CD4-positive, alpha-beta T cell (primary cell): ENCODE measurements around the gene IL7R. TPM values are rescaled to one million over a fixed set of nuclear protein-coding genes. Genes with fewer than 3 reads are reported as not detected.

ENCODE experiments used
- ATAC-seq: fragments of 200-7000 bp; cut with Tn5 transposase; one replicate; pipeline ENCODE4 v1.10.0; 2022; ENCODE audit warnings: mild to moderate bottlenecking; ENCODE audit not compliant: poor library complexity
- CTCF ChIA-PET: fragments of 350-600 bp; sonication (Branson Sonifier 250); formaldehyde crosslinking; loops from one replicate; lab custom pipeline; 2021; ENCODE audit warnings: antibody characterized with exemption, inconsistent platforms; lab: Charles Lee
- POLR2A ChIA-PET: fragments of 350-600 bp; sonication (Branson Sonifier 250); formaldehyde crosslinking; loops from one replicate; lab custom pipeline; 2021; ENCODE audit warnings: antibody characterized with exemption, inconsistent platforms; lab: Charles Lee
- DNase-seq, 14 experiments: peaks; one replicate each; pipeline ENCODE4 v3.0.0-alpha.2; 2013 to 2020; ENCODE audit warnings: mixed read lengths in 2 of 14
- H3K27ac ChIP-seq, 2 donors: one replicate each; pipeline versions ENCODE4 v1.5.1 to v1.7.0; 2013; ENCODE audit warnings: low read length in 2 of 2, low read depth in 1 of 2, mild to moderate bottlenecking in 1 of 2
- H3K27me3 ChIP-seq, 2 experiments: 1 replicate in 1 of 2; 2 replicates in 1 of 2; pipeline versions ENCODE4 v1.6.1 to v1.7.0; 2013; ENCODE audit warnings: low read length in 2 of 2, control low read depth in 1 of 2, mild to moderate bottlenecking in 1 of 2, moderate library complexity in 1 of 2; ENCODE audit not compliant: insufficient read depth in 2 of 2, control insufficient read depth in 1 of 2
- H3K36me3 ChIP-seq: one replicate; pipeline ENCODE4 v1.6.1; 2013; ENCODE audit warnings: low read length, control low read depth; ENCODE audit not compliant: insufficient read depth
- H3K4me1 ChIP-seq: one replicate; pipeline ENCODE4 v1.6.1; 2013; ENCODE audit warnings: low read length, control low read depth; ENCODE audit not compliant: insufficient read depth
- H3K4me3 ChIP-seq: one replicate; pipeline ENCODE4 v1.5.1; 2013; ENCODE audit warnings: mild to moderate bottlenecking, low read length, moderate library complexity
- H3K9me3 ChIP-seq, 2 experiments: 1 replicate in 1 of 2; 2 replicates in 1 of 2; pipeline versions ENCODE4 v1.6.1 to v1.7.0; 2013; ENCODE audit warnings: low read length in 2 of 2, mild to moderate bottlenecking in 2 of 2, control low read depth in 1 of 2, moderate library complexity in 1 of 2; ENCODE audit not compliant: control insufficient read depth in 1 of 2, insufficient read depth in 1 of 2
- H3K27ac Mint-ChIP-seq: one replicate; pipeline ENCODE4 v1.8.0; 2020; ENCODE audit warnings: mixed read lengths
- H3K27me3 Mint-ChIP-seq: one replicate; pipeline ENCODE4 v1.8.0; 2021; ENCODE audit warnings: mixed read lengths
- H3K36me3 Mint-ChIP-seq: one replicate; pipeline ENCODE4 v1.8.0; 2021; ENCODE audit warnings: low read depth, mixed read lengths
- H3K4me1 Mint-ChIP-seq: one replicate; pipeline ENCODE4 v1.8.0; 2021; ENCODE audit warnings: low read depth, mixed read lengths
- H3K4me3 Mint-ChIP-seq: one replicate; pipeline ENCODE4 v1.8.0; 2020; ENCODE audit warnings: mild to moderate bottlenecking, mixed read lengths
- H3K9me3 Mint-ChIP-seq: one replicate; pipeline ENCODE4 v1.8.0; 2020; ENCODE audit warnings: mixed read lengths
- intact Hi-C, 2 experiments: fragments of 100-400 bp; cut with DNase I in 1 of 2; cut with micrococcal nuclease in 1 of 2; formaldehyde crosslinking; loops; one replicate each; pipeline versions ENCODE4 v1.15.1 to v1.9.0; 2023 to 2025; cut with DNase I, micrococcal nuclease
- total RNA-seq, 174 experiments: library from RNA in 2 of 174; stranded (reverse) in 2 of 174; gene quantifications; one replicate each; pipeline ENCODE4 v1.2.3 and lab custom pipeline; 2021 to 2026
- TF ChIP-seq, protein P1 (sequence below): fragments of 200-600 bp; IDR thresholded peaks from one replicate; pipeline ENCODE4 v1.8.0; 2022; ENCODE audit warnings: antibody characterized with exemption, mild to moderate bottlenecking

Gene IL7R
- total RNA-seq, 2 experiments from 2014 or later = 623 to 638 TPM

DNA sequence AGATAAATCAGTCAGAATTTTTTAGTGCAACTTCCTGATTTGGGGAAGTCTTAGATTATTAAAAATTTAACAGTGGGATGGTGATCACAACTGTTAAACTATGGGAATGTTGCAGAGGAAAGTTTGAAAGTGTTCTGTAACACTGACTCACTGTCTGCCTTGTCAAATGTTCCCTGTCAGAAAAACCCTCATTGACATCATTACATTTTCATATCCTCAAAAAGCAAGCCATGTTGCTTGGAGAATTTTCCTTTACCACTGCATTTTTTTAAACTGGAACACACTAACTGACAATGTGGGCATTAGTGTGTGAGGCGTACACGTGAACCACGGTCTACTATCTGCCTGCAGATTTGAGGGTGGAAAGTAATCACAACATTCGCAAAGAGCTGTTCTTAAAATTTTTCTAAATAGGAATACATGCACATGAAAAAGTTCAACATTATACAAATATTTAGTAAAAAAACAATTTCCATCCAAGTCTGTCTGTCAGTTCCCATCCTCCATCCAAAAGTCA is 28.6 kb upstream of the IL7R start:
- ChIA-PET POLR2A (interaction anchor here (0.9 to 13.7 kb wide), 7 partner anchors 15 to 52 kb away, joined by 3 to 576 read pairs (median 39); partner anchors contain the start of gene IL7R), CTCF (interaction anchor here (0.6 to 0.7 kb wide), 2 partner anchors 16 to 210 kb away, joined by 3 read pairs; no protein-coding TSS in a partner anchor)
- TF ChIP-seq, protein P1, sequence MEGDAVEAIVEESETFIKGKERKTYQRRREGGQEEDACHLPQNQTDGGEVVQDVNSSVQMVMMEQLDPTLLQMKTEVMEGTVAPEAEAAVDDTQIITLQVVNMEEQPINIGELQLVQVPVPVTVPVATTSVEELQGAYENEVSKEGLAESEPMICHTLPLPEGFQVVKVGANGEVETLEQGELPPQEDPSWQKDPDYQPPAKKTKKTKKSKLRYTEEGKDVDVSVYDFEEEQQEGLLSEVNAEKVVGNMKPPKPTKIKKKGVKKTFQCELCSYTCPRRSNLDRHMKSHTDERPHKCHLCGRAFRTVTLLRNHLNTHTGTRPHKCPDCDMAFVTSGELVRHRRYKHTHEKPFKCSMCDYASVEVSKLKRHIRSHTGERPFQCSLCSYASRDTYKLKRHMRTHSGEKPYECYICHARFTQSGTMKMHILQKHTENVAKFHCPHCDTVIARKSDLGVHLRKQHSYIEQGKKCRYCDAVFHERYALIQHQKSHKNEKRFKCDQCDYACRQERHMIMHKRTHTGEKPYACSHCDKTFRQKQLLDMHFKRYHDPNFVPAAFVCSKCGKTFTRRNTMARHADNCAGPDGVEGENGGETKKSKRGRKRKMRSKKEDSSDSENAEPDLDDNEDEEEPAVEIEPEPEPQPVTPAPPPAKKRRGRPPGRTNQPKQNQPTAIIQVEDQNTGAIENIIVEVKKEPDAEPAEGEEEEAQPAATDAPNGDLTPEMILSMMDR = no peak
- no peaks in the 10 kb centered on the region for H3K27me3 ChIP-seq
- ATAC-seq = no peak
- peak overlapping the region; percentile 18 to 23 for H3K27ac ChIP-seq
- intact Hi-C loops = no loop called here
- Mint-ChIP-seq H3K27ac (peak overlapping the region; percentile 87), H3K4me1 (peaks cover 96% of the 10 kb centered on the region), H3K9me3 (no peaks in the 10 kb centered on the region), H3K36me3 (no peaks in the 10 kb centered on the region), H3K27me3 (no peaks in the 10 kb centered on the region), H3K4me3 (peak overlapping the region; percentile 39)
- H3K4me3 ChIP-seq = no peak overlapping the region
- no peak for DNase-seq
- no peaks in the 10 kb centered on the region for H3K36me3 ChIP-seq
- peaks cover 69% of the 10 kb centered on the region for H3K4me1 ChIP-seq
- H3K9me3 ChIP-seq = no peaks in the 10 kb centered on the region

DNA sequence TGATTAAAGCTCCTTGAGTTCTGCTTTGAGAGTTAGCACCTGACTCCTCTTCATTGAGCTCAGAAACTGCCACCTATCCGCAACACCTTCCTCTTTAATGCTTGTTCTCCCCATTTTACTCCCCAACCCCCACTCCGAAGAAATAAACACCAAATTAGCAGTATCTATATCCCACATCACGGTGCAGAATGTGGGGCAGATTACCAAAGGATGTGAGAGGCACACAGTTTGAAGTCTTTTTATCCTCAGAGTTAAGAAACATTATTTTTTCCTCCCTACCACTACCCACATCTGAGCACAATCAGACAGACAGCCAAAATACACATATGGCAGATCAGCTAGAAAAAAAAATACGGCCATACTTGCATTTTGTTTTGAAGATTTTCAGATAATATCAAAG is 26.1 kb upstream of the IL7R start:
- Mint-ChIP-seq H3K9me3 (no peaks in the 10 kb centered on the region), H3K27ac (peak overlapping the region; percentile 87), H3K4me1 (peaks cover 95% of the 10 kb centered on the region), H3K4me3 (peak overlapping the region; percentile 60), H3K27me3 (no peaks in the 10 kb centered on the region), H3K36me3 (no peaks in the 10 kb centered on the region)
- no peaks in the 10 kb centered on the region for H3K36me3 ChIP-seq
- CTCF ChIA-PET = interaction anchor here (0.9 to 2.4 kb wide), 9 partner anchors 9 to 179 kb away, joined by 3 to 10 read pairs (median 4); no protein-coding TSS in a partner anchor
- H3K27me3 ChIP-seq = no peaks in the 10 kb centered on the region
- DNase-seq (peak in 6 of 14 experiments; percentile 43 to 85 (median 71)), ATAC-seq (peak; percentile 87)
- TF ChIP-seq, protein P1 = no peak
- H3K9me3 ChIP-seq = no peaks in the 10 kb centered on the region
- POLR2A ChIA-PET = interaction anchor here (0.9 to 8.0 kb wide), 21 partner anchors 9 to 915 kb away, joined by 3 to 406 read pairs (median 7); partner anchors contain the start of genes BRIX1, IL7R and RAD1
- intact Hi-C loops = loop anchor here (1.0 to 5.0 kb wide), 5 partner anchors 8 to 33 kb away; no protein-coding TSS in a partner anchor
- peaks cover 61% of the 10 kb centered on the region for H3K4me1 ChIP-seq
- H3K4me3 ChIP-seq = peak overlapping the region; percentile 10
- H3K27ac ChIP-seq = peak overlapping the region; percentile 42 to 45

DNA sequence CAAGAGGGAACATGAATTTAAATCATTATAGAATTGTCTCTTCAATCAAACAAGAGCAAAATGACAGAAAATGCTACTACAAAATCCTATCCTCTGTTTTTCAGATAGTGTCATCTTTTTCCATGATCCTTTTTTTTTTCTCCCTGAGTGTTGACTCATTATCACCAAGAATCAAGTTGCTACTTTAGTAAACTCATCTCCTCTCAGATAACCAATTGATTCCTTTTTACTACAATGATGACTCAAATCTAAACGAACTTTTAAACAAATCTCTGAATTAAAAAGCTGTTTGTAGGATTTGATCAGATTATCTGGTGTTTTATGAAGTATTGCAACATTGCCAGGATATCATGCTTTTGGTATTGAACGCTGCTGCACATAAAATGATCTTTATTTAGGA is 23.9 kb upstream of the IL7R start:
- ChIA-PET CTCF (interaction anchor here (0.9 to 1.5 kb wide), 4 partner anchors 11 to 182 kb away, joined by 3 to 19 read pairs (median 6); no protein-coding TSS in a partner anchor), POLR2A (interaction anchor here (0.7 to 8.0 kb wide), 12 partner anchors 9 to 215 kb away, joined by 3 to 406 read pairs (median 4); partner anchors contain the start of genes IL7R and SPEF2)
- peaks cover 49% of the 10 kb centered on the region for H3K4me1 ChIP-seq
- DNase-seq (no peak), ATAC-seq (no peak)
- H3K27ac ChIP-seq = peak overlapping the region; percentile 42 to 61
- H3K4me3 Mint-ChIP-seq = peak overlapping the region; percentile 68
- H3K4me3 ChIP-seq = no peak overlapping the region
- no peaks in the 10 kb centered on the region for H3K27me3 Mint-ChIP-seq
- intact Hi-C loops = loop anchor here in 1 of 2 experiments (5.0 kb wide), 1 partner anchor 35 kb away; no protein-coding TSS in a partner anchor
- H3K9me3 ChIP-seq = no peaks in the 10 kb centered on the region
- no peaks in the 10 kb centered on the region for H3K36me3 ChIP-seq
- H3K9me3 Mint-ChIP-seq = no peaks in the 10 kb centered on the region
- H3K27ac Mint-ChIP-seq = peak overlapping the region; percentile 87
- peaks cover 95% of the 10 kb centered on the region for H3K4me1 Mint-ChIP-seq
- no peaks in the 10 kb centered on the region for H3K27me3 ChIP-seq
- TF ChIP-seq, protein P1 = no peak
- no peaks in the 10 kb centered on the region for H3K36me3 Mint-ChIP-seq
